Activated naive CD4-positive, alpha-beta T cell treated with Interleukin-2 at 50 U/mL for 16 hours (primary cell): ENCODE measurements around the gene MANBA.
A peak's percentile ranks its signal among the peaks of the same experiment; 100 is the strongest.
"Not testable (repeated sequence)": the region's sequence is repeated elsewhere in the genome, so short reads cannot be mapped to it uniquely, and the experiment has no call there.

Source experiments
- DNase-seq: peaks from one replicate; pipeline ENCODE4 v3.0.0-alpha.2; 2020

Gene MANBA

GRCh38 chr4:102619021-102619420, 141.7 kb downstream of the MANBA start:
- DNase-seq, result not testable (repeated sequence)

DNA sequence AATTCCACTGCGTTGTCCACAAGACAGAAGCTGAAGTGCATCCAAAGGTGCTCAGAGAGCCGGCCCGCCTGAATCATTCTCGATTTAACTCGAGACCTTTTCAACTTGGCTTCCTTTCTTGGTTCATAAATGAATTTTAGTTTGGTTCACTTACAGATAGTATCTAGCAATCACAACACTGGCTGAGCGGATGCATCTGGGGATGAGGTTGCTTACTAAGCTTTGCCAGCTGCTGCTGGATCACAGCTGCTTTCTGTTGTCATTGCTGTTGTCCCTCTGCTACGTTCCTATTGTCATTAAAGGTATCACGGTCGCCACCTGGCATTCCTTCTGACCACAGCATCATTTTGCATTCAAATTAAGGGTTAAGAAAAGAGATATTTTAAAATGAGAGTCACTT, 144.1 kb downstream of the MANBA start:
- no peak for DNase-seq

DNA sequence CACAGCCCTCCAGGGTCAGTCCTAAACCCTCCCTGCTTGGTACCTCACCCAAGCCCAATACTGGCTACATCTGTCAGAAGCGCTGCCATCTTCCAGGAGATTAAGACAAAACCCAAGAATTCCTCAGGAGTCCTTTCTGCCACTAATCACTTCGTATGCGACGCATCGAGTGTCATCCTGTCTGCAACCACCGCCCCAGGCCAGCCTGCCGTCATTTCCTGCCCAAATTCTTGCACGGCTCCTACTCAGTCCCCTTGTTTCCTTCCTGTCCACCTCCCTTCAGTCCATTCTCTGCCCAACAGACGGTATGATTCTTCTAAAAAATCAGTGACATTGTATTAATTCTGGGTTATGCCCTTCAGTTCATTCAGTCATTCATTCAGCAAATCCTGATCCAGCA, 146.0 kb downstream of the MANBA start:
- no peak for DNase-seq

GRCh38 chr4:102612824-102613366, 147.9 kb downstream of the MANBA start:
- peak; percentile 53 for DNase-seq

DNA sequence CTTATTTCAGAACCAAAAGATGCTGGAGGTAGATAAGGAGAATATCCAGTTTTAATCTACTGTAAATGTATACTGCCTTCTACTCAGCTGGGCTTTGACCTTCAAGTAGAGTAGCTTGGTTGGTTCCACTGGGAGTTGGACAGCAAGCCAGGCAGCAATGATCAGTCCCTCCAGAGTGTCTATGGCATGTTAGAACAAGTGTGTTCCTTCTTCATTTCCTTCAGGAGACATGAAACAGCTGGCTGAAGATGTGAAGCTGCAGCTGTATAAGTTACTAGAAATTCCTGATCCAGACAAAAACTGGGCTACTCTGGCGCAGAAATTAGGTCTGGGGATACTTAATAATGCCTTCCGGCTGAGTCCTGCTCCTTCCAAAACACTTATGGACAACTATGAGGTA, 148.6 kb downstream of the MANBA start:
- DNase-seq, result no peak

DNA sequence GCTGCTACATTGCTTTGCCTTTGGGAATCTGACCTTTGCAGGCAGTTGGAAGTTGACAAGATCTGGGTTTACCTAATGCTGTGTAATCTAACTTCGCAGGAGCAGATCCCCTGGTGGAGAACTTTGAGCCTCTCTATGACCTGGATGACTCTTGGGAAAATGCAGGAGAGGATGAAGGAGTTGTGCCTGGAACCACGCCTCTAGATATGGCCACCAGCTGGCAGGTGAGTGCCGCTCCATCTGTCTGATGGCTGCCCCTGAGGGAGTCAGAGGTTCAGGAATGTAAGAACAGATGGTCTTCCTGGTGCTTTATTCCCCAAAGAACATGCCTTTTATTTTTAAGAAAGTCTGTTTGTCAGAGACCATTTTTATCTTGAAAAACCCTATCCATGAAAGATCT, 150.3 kb downstream of the MANBA start:
- no peak for DNase-seq

- no peak for DNase-seq
Measured at GRCh38 chr4:102610007-102610406, 150.8 kb downstream of the MANBA start.

- no peak for DNase-seq
Measured at GRCh38 chr4:102608190-102608589, 152.6 kb downstream of the MANBA start.

- DNase-seq, result no peak
Measured at GRCh38 chr4:102606846-102607450, 153.8 kb downstream of the MANBA start.

GRCh38 chr4:102606261-102606660, 154.5 kb downstream of the MANBA start:
- DNase-seq, result no peak

- no peak for DNase-seq
Measured at GRCh38 chr4:102604222-102604940, 156.4 kb downstream of the MANBA start.

GRCh38 chr4:102601586-102602227, 159.1 kb downstream of the MANBA start:
- DNase-seq, result no peak

DNA sequence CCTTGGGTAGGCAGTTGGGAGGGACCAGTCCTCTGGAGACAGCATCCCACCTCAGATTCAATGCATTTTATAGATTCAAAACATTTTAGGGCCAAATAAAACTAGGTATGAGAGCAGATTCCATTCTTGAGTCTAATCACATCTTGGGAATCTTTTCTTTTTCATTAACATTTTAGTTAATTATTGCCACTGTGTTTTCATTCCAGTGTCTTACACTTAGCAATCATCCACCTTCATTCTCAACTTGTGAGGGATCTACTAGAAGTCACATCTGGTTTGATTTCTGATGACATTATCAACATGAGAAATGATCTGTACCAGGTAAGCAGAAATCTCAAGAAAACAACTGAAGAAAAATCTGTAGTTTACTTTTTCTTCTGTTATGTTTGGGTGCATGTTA, 160.1 kb downstream of the MANBA start:
- no peak for DNase-seq

DNA sequence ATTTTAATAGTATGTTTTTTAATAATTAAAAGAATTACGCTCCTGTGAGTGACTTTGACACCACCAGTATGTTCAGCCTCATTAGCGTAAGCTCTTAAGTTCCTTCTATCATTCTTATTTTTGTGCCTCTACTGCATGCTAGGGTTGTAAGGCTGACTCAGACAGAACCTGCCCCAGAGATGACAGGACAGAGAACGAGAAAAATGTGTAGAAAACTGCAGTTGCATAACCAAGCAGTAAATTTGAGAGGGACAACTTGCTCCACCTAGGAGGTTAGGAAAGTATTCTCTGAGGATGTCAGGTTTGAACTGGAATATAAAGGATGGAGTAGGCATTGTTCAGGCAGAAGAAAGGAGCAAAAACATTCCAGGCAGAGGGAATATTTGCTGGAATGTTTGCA, 160.9 kb downstream of the MANBA start:
- DNase-seq, result no peak

DNA sequence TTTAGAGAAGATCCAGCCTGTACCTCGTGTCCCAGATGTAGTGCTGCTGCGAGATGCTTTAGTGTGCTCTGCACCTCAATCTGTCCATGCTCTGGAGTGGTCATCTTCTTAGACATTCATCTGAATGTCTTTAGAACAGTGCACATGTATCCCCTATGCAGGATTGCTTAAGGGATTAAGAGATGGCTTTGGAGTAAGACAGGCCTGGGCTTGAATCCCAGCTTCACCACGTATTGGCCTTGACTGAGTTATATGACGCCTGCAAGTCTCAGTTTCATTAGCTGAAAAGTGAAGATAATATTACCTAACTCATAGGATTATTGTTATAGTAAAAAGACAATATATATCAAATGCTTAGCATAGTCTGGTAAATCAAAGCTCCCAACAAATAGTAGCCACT, 161.3 kb downstream of the MANBA start:
- no peak for DNase-seq

DNA sequence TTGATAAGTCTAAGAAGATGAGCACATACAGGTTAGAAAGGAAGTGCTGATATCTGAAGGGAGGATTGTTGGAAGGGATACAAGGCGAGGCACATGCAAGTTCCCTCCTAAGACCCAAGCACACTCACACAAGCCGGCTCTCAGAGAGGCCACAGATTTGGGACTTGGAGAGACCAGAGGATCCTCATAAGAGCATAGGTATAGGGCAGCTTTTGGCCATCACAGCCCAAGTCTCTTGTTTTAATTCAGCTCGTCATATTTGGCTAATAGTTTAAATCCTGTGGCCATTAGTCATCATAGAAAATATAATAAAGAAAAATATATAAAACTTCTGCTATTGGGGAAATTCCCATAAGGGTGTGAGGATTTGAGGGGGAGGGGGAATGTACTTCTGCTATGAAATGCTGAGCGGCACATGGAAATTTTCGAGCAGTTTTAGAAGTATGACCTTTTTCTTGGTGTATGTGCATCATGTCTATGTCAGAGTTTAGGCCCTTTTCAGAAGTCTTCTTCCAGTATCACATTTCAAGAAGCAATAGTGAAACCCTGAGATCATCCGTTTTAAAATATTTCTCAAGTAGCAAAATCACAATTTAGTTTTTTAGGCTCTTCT, 161.9 kb downstream of the MANBA start:
- no peak for DNase-seq

GRCh38 chr4:102598086-102598761, 162.5 kb downstream of the MANBA start:
- no peak for DNase-seq

DNA sequence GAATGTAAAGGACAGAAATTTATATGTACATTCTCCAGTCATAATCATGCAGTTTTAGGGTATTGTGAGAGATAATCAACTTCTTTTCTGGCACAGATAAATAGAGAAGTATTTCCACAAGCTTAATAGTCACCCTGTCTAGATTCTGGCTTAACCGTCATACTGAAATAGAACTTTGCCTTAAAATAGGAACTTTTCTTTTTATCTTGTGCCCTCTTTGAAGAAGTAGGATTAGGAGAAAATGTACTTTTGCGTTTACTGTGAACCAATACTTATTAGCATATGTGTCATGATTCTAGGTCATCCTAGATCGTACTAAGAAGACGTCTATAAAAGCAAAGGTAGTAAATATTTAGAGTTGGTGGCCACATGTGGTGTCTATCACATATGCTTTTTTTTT, 164.2 kb downstream of the MANBA start:
- no peak for DNase-seq

DNA sequence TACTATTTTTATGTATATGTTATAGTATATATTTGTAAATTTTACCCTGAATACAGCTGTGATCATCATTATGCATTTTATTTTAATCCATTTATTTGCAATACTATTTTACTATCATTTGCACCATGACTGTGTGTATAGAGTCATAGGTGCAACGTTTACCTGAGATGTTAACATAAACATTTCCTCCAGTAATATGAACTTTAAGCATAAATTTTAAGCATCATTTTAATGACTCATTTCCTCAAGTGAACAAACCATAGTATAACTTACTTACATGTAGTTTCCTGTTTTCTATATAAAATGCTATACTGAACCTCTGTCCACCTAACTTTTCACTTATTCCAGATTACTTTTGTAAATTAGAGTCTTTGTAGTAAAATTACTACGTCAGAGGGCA, 166.8 kb downstream of the MANBA start:
- no peak for DNase-seq

DNA sequence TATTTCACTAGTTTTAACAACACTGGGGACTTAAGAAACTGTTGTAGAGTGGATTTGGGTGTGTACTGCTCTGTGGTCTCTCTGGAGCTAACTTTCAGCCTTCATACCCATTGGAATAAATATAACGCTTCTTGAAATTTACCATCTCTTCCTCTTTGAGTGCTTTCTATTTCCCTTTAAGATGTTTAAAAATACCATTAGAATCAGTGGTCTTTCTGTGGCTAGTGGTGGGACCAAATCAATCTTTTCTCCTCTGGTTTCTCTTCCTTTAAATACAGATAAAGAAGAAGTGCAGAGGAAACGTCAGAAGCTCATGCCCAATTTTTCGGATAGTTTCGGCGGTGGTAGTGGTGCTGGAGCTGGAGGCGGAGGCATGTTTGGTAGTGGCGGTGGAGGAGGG, 167.6 kb downstream of the MANBA start:
- no peak for DNase-seq

- DNase-seq, result no peak
Measured at GRCh38 chr4:102592256-102592655, 168.5 kb downstream of the MANBA start.

- DNase-seq, result no peak
Measured at GRCh38 chr4:102589743-102590142, 171.0 kb downstream of the MANBA start.

GRCh38 chr4:102586644-102587021, 174.1 kb downstream of the MANBA start:
- DNase-seq, result peak; percentile 41
